ENCODE measurements around the gene RCL1.

GRCh38 chr9:4828761-4829160 lies 36.0 kb downstream of the RCL1 start:
- TF ChIP-seq, protein P1, sequence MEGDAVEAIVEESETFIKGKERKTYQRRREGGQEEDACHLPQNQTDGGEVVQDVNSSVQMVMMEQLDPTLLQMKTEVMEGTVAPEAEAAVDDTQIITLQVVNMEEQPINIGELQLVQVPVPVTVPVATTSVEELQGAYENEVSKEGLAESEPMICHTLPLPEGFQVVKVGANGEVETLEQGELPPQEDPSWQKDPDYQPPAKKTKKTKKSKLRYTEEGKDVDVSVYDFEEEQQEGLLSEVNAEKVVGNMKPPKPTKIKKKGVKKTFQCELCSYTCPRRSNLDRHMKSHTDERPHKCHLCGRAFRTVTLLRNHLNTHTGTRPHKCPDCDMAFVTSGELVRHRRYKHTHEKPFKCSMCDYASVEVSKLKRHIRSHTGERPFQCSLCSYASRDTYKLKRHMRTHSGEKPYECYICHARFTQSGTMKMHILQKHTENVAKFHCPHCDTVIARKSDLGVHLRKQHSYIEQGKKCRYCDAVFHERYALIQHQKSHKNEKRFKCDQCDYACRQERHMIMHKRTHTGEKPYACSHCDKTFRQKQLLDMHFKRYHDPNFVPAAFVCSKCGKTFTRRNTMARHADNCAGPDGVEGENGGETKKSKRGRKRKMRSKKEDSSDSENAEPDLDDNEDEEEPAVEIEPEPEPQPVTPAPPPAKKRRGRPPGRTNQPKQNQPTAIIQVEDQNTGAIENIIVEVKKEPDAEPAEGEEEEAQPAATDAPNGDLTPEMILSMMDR (conservative IDR thresholded peaks at IDR 0.05; ENCODE audit: low read depth, low read length) = no peak
- TF ChIP-seq EZH2 (IDR thresholded peaks at IDR 0.05; ENCODE audit: borderline replicate concordance, low read depth, low read length, poor library complexity, severe bottlenecking) = no peak

All from A673 (cell line).